HG02610 (cell line): ENCODE results near the gene NPRL2.
A peak's percentile ranks its signal among the peaks of the same experiment; 100 is the strongest.

Source experiments
- ATAC-seq: cut with Tn5 transposase; IDR thresholded peaks from one replicate; pipeline ENCODE4 v1.9.1; 2021; ENCODE audit warnings: mild to moderate bottlenecking, moderate library complexity; ENCODE audit not compliant: unreplicated experiment

The NPRL2 gene

DNA sequence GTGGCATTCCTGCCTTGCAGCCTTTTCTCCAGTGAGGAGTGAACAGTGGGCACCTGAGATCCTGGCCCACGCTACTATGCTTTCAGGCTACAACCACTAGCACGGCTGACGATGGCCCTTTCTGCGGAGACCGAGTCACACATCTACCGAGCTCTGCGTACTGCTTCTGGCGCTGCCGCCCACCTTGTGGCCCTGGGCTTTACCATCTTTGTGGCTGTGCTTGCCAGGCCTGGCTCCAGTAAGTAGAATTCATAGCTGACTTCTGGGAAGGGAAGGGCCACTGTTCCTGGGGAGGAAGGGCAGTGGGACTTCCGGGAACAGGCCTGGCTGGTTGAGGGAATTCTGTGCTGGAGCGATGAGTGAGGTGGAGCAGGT, 735 bp upstream of the NPRL2 start:
- no peak for ATAC-seq

DNA sequence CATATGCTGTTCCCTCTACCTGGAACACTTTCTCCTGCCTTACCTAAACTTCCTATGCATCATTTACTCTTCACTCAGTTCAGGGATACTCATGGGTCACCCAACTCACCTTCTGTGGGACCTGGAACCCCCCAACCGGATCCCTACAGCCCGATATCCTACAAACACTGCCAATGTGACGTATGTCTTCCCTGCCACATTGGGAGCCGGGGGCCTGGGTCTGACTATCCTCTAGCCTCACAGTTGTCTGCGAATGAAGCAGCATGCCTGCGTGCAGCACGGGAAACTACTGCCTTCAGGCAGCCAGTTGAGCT, 405 bp downstream of the NPRL2 start:
- ATAC-seq, result no peak

DNA sequence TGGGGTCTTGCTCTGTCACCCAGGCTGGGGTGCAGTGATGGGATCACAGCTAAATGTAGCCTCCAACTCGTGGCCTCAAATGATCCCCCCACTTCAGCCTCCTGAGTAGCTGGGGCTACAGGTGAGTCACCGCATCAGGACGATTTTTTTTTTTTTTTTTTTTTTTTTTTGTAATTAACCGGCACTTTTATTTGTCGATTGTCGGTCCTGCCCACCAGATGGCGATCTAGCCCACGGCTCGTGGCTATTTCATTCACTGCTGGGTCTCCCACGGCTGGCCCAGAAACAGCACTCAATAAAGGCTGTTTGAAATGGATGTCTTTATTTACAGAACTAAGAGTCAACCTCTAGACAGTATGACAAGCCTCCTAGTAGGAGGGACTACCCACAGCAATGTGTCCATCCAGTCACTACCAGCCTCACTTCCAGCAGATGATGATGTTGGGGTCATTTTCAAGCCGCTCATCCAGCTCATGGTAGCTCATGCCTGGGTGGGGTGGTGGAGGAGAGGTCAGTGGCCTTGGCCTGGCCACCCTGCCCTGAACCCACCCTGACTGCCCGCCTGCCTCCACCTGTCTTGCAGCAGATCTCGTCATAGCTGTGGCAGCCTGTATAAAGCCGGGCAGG, 3.3 kb downstream of the NPRL2 start:
- no peak for ATAC-seq

DNA sequence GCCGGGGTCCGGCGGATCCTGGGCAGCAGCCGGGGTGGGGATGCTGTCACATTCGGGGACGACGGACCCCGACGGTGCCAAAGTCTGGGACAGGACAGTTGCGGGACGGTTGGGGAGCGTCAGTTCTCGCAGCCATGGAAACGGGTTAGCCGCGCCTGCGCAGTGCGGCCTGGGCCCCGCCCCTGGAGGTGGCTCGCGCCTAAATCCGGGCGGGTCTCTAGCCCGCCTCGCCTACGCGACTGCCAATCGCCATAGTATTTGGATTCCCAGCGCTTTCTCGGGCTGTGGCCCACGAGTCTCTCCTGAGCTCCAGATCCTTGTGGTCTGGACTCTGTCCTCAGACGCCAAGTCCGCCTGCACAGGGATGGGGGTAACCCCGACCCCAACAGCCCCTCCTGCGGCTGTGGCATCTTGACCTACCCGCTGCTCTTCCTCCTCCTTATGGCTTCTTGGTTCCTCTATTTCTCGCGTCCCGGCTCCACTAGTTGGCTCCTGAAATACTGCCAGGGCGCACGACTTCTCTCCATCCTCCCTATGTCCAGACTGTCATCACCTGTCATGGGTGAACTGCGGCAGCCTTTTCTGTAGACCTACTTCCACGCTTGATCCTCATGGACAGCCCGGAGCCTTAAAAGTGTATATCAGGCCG, 4.9 kb downstream of the NPRL2 start, which contains the start of gene ZMYND10:
ZMYND10 (minus strand) TSS at position 147 of the 649 bp plus-strand sequence. CDS start 153 bp downstream, outside the sequence.
- ATAC-seq, result no peak

DNA sequence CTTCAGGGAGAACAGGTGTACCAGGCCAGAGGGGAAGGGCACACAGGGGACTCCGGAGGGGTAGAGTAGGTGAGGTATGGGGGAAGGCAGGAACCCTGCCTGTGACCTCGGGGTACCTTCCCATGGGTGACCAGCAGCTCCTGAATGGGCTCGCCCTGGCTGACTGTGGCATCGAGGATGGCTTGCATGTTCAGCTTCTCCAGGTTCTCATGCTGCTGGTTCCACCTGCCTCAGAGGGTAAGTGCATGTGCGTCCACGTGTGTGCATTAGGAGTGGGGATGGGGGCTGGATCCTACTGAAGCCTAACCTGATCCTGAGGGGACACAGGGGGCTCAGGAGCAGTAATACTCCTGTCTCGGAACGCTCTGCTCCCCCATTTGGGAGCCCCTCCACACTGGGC, 5.6 kb downstream of the NPRL2 start:
- ATAC-seq, result no peak

DNA sequence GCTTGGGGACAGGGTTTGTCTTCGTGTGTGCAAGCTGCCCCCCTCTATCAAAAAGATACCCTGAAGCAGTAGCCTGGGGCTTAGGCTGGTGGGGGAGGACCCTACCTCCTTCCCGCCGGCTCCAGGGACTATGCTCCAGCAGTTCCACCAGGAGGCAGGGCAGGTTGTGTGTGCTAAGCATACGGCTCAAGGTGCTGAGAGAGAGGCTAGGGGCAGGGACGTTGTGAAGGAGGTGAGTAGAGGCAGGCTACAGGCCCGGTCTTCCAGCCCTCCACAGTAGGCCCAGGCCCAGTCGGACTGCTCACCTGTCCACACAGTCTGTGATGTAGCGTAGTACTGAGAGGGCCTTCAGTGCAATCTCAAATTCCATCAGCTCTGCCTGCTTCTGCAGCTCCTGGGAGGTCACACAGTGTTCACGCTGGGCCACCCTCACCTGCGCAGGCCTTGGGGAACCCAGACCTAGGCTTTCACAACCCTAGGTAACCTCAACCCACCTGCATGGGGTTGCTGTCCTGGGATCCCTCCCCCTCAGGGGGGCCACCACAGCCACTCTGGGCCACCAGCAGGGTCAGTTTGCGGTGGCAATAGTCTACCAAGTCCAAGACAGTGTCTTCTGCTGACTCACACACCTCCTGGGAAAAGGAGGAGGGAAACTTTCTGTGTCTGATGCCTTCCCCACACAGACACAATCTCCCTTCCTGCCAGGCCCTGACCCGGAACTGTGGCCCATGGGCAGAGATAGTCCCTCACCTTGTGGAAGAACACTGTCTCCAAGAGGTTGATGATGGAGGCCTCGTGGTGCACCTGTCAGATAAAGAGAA, 7.6 kb downstream of the NPRL2 start:
- no peak for ATAC-seq

DNA sequence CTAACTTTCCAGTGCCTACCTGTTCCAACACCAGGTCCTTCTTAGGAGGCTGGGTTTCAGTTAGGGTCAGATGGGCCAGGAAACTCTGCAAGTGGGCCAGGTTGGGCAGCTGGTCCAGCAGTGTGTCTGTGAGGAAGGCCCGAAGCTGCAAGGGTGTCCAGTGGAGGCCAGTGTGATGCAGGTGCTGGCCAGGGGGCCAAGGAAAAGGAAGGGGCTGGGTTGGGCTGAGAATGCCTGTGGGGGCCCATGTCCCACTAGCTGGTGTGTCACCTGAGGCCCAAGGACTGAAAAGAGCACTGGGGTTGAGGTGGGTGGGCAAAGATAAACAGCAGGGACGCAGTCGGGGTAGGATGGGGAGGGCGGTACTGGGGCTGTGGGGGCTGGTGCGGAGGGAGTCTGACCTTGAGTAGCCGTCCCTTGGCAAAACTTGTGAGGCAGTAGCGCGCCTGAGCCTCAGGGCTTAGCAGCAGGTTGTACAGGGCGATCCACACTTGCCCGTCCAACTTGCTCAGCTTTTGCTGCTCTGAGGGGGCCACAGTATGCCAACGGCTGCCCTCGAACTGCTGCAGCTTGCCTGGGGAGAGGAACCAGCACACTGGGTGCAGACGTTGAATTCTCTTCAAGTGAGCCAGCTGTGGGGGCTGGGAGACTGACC, 8.5 kb downstream of the NPRL2 start:
- ATAC-seq, result no peak

DNA sequence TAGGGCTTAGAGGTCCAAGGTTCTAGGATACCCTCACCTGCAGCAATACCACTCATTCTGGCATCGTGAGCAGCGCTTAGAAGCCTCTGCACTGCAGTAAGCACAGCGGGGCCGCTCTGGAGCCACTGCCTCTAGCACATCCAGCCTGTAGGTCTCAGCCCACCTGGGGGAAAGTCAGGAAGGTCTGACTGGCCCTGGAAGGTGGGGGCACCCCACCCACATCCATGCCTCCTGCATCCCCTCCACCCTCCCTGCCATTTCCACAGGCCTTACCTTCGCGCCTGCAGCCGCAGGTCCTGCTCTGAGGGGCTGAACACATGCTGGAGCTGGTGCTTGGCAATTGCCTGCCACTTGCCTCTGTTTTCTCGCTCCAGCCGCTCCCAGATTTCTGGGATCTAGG, 9.0 kb downstream of the NPRL2 start:
- no peak for ATAC-seq

DNA sequence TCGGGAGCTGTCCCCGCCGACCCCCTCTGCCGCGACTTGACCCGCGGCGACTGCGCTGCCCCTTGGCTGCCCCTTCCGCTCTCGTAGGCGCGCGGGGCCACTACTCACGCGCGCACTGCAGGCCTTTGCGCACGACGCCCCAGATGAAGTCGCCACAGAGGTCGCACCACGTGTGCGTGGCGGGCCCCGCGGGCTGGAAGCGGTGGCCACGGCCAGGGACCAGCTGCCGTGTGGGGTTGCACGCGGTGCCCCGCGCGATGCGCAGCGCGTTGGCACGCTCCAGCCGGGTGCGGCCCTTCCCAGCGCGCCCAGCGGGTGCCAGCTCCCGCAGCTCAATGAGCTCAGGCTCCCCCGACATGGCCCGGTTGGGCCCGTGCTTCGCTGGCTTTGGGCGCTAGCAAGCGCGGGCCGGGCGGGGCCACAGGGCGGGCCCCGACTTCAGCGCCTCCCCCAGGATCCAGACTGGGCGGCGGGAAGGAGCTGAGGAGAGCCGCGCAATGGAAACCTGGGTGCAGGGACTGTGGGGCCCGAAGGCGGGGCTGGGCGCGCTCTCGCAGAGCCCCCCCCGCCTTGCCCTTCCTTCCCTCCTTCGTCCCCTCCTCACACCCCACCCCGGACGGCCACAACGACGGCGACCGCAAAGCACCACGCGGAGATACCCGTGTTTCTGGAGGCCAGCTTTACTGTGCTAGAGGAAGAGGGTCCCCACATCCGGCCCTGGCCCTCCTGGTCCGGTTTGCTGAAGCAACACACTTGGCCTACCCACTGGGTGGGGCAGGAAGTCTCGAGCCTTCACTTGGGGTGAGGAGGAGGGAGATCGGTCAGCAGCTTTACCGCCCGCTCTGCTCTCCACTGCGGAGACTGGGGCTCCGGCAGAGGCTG, 9.9 kb downstream of the NPRL2 start, which contains the start of gene RASSF1:
RASSF1 (minus strand) TSS at position 389 of the 882 bp plus-strand sequence; CDS start at position 358, 31 bp downstream.
- peak; percentile 17 for ATAC-seq

DNA sequence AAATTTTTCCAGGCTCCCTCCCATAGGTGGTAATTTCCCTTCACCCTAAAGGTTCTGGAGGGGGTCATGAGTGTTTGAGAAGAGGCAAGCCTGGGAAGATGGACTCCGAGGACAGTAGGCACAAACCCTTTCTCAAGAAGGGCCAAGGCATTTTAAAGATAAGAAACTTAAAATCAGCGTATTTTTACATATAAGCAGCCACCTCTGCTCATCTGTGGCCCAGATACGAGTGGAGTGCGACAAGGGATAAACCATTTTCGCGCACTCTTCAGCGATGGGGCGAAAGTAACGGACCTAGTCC, 10.5 kb downstream of the NPRL2 start:
- ATAC-seq, result no peak

DNA sequence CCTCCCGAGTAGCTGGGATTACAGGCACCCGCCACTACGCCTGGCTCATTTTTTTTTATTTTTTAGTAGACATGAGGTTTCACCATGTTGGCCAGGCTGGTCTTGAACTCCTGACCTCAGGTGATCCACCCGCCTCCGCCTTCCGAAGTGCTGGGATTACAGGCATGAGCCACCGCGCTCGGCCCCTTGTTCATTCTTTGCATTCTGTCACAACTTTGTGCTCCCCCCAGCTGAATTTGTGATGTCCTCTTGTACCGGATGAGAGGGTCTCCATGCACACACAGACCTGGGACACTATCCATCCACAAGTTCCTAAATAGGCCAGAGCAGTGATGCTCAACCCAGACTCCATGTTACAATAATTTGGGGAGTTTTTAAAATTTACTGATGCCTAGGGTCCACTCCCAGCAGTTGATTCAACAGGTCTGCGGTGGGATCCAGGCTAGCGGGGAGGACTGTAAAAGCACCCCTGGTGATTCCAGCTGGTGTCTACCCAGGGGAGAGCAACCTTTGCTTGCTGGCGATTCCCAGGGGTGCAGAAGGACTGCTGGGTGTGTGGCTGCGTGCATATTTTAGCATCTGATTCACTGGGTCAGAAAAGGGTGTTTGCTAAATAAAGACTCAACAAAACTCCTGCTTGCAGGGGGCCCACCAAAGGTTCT, 11.0 kb downstream of the NPRL2 start:
- ATAC-seq, result no peak

DNA sequence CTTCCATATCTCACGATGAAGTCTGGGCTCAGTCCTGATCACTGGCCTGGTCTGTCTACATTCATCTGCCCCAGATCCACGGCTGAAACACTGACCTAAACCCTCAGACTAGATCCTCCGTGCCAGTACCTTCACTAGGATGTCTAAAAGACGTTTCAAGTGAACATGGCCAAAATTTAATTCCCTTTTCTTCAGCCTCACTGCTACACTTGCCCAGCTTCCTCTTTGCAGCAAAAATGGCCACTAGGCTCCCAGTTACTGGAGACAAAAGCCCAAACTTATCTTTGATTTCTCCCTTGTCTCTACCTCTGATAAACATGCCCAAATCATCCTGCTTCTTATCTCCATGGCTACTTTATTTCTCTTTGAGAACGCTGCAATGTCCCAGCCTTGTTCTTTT, 11.6 kb downstream of the NPRL2 start:
- no peak for ATAC-seq

DNA sequence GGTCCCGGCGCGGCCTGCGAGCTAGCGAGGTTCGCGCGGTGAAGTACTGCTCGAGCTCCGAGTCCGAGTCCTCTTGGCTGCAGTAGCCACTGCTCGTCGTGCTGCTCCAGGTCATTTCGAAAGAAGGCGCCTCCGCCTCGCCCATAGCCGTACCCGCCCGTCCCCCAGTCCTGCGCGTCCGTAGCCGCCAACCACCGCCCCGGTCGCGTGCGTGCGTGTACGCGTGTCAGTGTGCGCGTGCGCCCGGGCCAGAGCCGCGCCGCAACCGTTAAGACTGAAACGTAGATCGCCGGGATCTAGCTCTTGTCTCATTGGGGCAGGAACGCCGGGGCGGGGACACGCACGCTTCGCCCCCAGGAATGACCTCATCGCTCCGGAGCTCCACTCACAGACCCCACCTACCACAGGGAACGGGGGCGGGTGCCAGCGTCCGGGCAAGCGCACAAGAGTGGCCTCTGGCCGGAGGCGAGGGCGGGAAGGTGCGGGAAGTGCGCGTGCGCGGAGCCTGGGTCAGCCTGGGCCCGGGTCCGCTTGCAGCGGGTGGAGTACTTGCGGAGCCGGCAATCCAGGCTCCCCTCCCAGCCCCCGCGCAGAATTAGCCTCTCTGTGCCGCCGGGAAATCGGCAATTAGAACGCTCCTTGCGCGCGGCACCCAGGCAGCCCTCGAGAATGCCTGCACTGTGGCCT, 13.3 kb downstream of the NPRL2 start:
- peak; percentile 72 for ATAC-seq

DNA sequence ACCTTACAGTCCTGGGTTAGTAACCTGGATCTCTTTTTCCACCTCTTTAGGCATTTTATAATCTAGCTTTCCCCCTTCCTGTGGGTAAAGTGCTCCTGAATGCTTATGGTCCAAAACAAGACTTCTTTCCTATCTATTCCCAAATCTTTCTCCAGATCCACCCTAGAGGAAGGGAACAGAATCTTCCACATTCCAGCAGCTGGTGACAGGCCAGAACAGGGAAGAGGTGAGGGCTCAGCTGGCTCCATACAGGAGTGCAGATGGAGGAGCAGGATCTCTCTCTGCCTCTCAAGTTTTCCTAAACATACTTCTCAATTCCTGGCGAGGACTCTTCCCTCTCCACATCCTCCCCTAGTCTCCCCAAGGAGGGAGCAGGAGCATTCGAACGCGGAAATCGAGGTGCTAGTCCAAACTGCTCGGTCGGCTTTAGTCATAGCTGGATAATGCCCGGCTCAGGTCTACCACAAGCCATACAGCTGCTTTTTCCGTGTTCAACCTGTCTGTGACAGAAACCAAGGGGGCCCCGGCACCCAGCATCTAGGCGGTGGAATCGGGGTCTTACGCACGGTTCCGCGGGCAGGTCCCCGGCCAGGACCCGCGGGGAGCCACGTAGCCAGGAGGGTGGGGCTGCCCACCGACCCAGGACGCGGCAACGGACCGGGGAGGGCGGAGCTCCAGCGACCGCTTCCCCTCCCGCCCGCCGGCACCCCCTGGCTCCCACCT, 14.0 kb downstream of the NPRL2 start:
- ATAC-seq, result peak; percentile 27

DNA sequence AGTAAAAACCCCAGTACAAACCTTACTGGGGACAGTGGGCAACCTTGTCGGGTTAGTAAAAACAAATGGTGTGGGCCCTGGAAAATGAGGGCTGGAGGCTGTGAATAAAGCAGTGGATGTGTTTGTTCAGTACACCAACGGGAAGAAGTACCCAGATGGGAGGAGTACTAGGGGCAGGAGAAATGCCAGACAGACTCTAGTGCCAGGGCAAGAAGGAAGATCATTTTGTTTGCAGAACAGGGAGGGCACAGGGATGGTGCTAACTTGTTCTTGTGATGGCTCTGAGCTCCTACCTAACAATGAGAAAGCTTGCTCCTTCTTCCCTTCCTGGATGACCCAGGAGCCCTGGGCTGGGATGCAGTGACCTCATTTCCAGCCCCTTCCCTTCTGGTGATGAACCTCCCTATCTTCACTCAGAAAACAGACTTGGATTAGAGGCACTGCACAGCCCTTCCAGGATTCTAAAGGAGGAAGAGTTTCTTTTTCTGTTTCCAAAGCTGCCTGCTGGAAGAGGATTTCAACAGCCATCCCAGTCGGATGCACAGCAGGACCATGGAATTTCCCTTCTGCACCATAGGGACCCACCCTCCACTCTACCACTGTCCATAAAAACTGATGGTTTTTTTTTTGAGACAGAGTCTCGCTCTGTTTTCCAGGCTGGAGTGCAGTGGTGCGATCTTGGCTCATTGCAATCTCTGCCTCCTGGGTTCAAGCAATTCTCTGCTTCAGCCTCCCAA, 16.1 kb downstream of the NPRL2 start:
- no peak for ATAC-seq

DNA sequence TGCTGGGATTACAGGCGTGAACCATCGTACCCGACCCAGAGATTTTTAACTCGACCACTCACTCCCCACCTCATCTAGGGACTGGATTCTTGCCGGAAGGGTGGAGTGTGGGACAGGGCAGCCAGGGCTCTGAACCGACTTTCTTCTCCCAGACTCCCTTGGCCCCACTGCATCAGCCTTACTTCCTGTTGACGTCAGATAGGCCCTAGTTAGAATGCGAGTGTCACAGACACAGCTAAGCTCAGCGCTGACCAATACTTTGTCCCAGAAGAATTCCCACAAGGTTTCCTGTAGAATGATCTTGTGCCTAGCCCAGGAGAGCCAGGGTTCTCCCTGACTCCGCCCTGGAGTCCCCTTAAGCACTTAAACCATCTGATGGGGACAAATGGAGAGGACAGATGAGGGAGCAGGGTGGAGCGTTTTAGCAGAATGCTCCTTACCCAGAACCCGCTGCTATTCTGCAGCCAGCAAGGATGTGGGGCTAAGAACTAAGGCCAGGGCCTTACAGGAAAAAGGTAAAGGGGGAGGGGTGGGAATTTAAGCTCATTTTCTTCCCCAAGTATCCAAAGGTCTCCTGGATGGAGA, 16.7 kb downstream of the NPRL2 start:
- ATAC-seq, result no peak

DNA sequence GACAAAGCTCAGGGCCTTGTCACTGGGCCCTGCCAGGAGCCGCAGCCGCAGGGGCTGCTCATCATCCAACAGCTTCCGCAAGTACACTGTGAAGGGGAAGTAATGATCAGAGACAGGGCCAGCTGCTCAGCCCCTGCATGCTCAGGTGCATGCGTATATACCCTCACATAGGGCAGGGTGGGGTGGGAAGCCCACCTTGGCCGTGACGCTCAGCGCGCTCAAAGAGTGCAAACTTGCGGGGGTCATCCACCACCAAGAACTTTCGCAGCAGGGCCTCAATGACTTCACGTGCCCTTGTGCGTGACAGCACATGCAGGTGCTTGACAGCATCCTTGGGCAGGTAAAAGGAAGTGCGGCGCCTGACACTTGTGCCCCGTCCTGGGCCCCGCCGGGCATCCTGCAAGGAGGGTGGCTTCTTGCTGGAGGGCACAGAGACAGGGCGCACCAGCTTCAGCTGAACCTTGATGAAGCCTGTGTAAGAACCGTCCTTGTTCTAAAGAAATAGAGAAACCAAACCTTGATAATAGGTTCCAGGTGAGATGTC, 19.1 kb downstream of the NPRL2 start:
- ATAC-seq, result no peak

DNA sequence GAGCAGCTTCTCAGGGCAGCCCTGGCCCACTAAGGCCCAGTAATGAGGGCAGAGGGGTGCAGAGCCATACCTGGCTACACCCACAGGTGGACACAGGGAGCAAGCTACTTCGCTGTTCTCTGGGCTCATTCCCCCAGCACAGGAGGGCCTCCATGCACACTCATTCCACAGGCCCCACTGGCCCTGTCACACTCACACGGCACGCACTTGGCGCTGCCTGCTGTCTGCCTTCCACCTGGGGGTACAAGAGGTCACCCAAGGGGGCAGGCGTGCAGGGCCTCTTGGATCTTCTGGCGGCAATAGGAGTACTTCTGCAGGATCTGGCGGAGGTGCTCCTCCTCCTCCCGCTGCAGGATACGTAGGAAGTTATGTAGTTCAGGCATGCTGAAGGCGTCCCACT, 20.2 kb downstream of the NPRL2 start:
- no peak for ATAC-seq
